ENCODE results near the gene CDK19.

GRCh38 chr6:110593637-110594036, 221.6 kb downstream of the CDK19 start:
- TF ChIP-seq CTCF (conservative IDR thresholded peaks at IDR 0.05 in 1 of 2, IDR thresholded peaks at IDR 0.05 in 1 of 2; ENCODE audit: low read depth in 1 of 2, low read length in 2 of 2) (no peak), EZH2 (IDR thresholded peaks at IDR 0.05; ENCODE audit: low read length, missing control alignments) (no peak)
